ENCODE data around the gene BCKDHB. TPM values are rescaled to one million over a fixed set of nuclear protein-coding genes. Genes with fewer than 3 reads are reported as not detected.

Gene BCKDHB
- total RNA-seq, 1 donor from 2014 or later = 37.2 TPM

- no peak for TF ChIP-seq CTCF (IDR thresholded peaks at IDR 0.05; ENCODE audit: borderline replicate concordance)
- Histone ChIP-seq H3K36me3 (no peaks in the 10 kb centered on the region), H3K4me1 (no peaks in the 10 kb centered on the region), H3K27me3 (ENCODE audit: low read depth) (no peaks in the 10 kb centered on the region), H3K4me3 (no peak overlapping the region), H3K27ac (replicated peaks) (no peak overlapping the region), H3K9me3 (replicated peaks) (no peaks in the 10 kb centered on the region)
- intact Hi-C loops (cut with micrococcal nuclease) = no loop called here
- no peak for DNase-seq
Observed at GRCh38 chr6:80161434-80161833, 55.0 kb downstream of the BCKDHB start.

- DNase-seq = no peak
- no peaks in the 10 kb centered on the region for H3K36me3 ChIP-seq
- intact Hi-C loops (cut with micrococcal nuclease) = no loop called here
- no peaks in the 10 kb centered on the region for H3K4me1 ChIP-seq
- TF ChIP-seq CTCF (IDR thresholded peaks at IDR 0.05; ENCODE audit: borderline replicate concordance) = no peak
- no peaks in the 10 kb centered on the region for H3K9me3 ChIP-seq (replicated peaks)
- H3K4me3 ChIP-seq = no peak overlapping the region
- no peaks in the 10 kb centered on the region for H3K27me3 ChIP-seq (ENCODE audit: low read depth)
- no peak overlapping the region for H3K27ac ChIP-seq (replicated peaks)
Observed at GRCh38 chr6:80163754-80164187, 57.3 kb downstream of the BCKDHB start.

DNA sequence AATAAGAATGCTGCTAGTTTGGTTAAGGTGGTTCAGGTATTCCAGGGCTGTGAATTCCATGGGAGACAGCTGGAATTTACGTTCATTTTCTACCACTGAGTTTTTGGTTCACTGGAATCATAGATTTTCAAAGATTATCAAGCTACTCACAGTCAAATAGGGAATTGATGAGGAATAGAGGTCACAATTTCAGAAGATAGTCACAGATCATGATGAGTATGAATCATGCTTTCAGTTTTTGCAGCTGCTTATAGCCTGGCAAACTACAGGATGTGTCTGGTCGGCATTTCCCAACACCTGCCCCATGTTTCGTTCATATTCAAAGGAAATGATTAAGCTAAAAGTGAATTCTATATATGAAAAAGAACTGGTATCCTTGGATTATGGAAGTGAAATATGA, 58.7 kb downstream of the BCKDHB start:
- Histone ChIP-seq H3K27me3 (ENCODE audit: low read depth) (no peaks in the 10 kb centered on the region), H3K4me1 (peaks cover 4% of the 10 kb centered on the region), H3K4me3 (no peak overlapping the region), H3K9me3 (replicated peaks) (no peaks in the 10 kb centered on the region), H3K27ac (replicated peaks) (no peak overlapping the region), H3K36me3 (no peaks in the 10 kb centered on the region)
- DNase-seq = no peak
- TF ChIP-seq CTCF (IDR thresholded peaks at IDR 0.05; ENCODE audit: borderline replicate concordance) = no peak
- intact Hi-C loops (cut with micrococcal nuclease) = no loop called here

GRCh38 chr6:80165819-80166218, 59.3 kb downstream of the BCKDHB start:
- H3K4me3 ChIP-seq = no peak overlapping the region
- H3K9me3 ChIP-seq (replicated peaks) = no peaks in the 10 kb centered on the region
- H3K27ac ChIP-seq (replicated peaks) = no peak overlapping the region
- H3K36me3 ChIP-seq = no peaks in the 10 kb centered on the region
- intact Hi-C loops (cut with micrococcal nuclease) = no loop called here
- no peak for TF ChIP-seq CTCF (IDR thresholded peaks at IDR 0.05; ENCODE audit: borderline replicate concordance)
- peaks cover 6% of the 10 kb centered on the region for H3K4me1 ChIP-seq
- DNase-seq = no peak
- no peaks in the 10 kb centered on the region for H3K27me3 ChIP-seq (ENCODE audit: low read depth)

GRCh38 chr6:80170433-80170832, 64.0 kb downstream of the BCKDHB start:
- Histone ChIP-seq H3K4me1 (peaks cover 6% of the 10 kb centered on the region), H3K27ac (replicated peaks) (no peak overlapping the region), H3K9me3 (replicated peaks) (no peaks in the 10 kb centered on the region), H3K27me3 (ENCODE audit: low read depth) (no peaks in the 10 kb centered on the region), H3K36me3 (peaks cover 9% of the 10 kb centered on the region), H3K4me3 (no peak overlapping the region)
- intact Hi-C loops (cut with micrococcal nuclease) = no loop called here
- DNase-seq = no peak
- no peak for TF ChIP-seq CTCF (IDR thresholded peaks at IDR 0.05; ENCODE audit: borderline replicate concordance)

DNA sequence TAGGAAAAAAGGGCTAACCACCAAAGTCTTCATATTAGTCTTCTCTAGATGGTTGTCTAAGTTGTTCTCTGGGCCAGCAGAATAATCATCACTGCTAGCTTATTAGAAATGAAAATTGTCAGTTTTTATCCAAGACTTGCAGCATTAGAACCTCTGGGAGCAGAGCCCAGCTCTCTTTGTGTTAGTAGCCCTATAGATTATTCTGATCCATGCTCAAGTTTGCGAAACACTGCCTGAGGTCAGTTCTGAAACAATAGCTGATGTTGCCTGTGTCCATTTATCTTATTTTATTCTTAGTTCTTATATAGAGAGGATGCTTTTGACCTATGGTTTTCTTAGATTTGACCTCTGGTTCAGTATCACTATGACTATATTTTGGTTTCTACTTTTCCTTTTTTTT, 66.9 kb downstream of the BCKDHB start:
- no peak for TF ChIP-seq CTCF (IDR thresholded peaks at IDR 0.05; ENCODE audit: borderline replicate concordance)
- intact Hi-C loops (cut with micrococcal nuclease) = no loop called here
- H3K4me1 ChIP-seq = peaks cover 6% of the 10 kb centered on the region
- peaks cover 9% of the 10 kb centered on the region for H3K36me3 ChIP-seq
- no peaks in the 10 kb centered on the region for H3K27me3 ChIP-seq (ENCODE audit: low read depth)
- H3K27ac ChIP-seq (replicated peaks) = no peak overlapping the region
- H3K4me3 ChIP-seq = no peak overlapping the region
- no peaks in the 10 kb centered on the region for H3K9me3 ChIP-seq (replicated peaks)
- DNase-seq = no peak
